Tongue (tissue), 2 donors: ENCODE measurements around the gene HS1BP3. TPM values are rescaled to one million over a fixed set of nuclear protein-coding genes. Genes with fewer than 3 reads are reported as not detected.

Source experiments
- DNase-seq: peaks from one replicate; pipeline ENCODE4 v3.0.0-alpha.2; 2015
- total RNA-seq: library from RNA; depleted of rRNA; stranded (reverse); fragments of >200 nt; gene quantifications from one replicate; pipeline ENCODE4 v1.2.3, GENCODE V29; 2014

The HS1BP3 gene
- total RNA-seq, 1 donor from 2014 or later = 13.7 TPM

DNA sequence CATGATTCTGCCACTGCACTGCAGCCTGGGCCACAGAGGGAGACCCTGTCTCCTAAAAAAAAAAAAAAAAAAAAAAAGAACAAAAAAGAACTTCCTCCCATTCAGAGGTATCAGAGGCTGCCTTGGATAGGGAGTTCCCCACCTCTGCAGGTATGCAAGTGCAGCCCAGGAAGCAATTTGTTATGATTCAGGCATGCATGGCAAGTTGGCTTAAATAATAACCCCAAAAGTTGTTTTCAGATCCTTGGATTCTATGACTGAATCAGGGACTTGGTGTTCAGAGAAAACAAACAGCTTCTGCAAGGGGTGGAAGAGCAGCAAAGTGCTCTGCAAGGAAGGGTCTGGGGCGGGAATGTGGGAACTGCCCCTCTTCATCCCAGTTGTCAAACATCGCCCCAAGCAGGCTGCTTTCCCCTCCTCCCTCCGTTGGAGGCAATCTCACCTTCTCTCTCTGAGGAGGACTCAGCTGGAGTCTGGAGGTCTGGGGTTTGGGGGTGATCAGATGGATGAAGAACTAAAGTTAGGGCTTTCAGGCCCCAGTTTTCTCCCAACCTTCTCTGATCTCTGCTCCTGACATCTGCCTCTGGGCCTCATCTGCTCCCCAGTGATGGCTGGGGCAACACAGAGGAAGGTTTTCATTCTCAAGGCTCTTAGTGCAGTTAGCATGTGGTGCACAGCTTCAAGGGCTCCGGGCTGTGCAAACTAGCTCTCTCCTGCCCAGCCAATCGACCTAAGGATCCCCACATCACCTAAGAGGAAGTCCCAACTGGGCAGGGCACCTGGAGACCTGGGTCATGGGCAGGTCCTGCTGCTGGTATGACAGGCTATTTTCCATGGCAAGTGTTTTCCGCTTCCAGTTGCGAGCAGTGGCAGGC, 12.5 kb upstream of the HS1BP3 start:
- no peak for DNase-seq

DNA sequence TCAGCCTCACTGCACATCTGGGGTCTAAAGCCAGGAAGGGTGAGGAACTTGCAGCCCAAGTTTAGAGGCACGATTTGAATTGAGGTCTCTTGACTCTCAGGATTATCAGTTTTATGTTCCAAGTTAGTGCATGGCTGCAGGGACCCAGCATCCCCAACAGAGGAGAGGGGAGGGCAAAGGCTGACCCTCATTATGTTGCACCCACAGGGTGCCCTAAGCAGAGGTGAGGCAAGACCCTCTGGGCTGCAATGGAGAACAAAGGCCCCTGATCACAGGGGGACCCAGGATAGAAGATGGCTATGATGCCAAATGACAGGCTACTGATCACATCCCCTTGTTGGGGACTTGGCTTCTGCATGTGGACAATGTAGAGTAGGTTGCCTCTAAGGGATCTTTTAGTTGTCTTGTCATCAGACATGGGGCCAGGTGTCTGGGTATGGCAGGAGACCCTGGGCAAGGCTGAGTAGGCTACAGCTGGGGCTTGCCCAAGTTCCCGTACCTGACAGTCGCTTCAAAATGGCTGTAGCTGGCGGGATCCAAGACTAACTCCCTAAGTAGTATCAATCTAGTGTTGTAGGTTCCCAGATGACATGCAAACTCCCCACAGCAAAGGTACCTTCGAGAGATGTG, 11.5 kb upstream of the HS1BP3 start:
- no peak for DNase-seq

DNA sequence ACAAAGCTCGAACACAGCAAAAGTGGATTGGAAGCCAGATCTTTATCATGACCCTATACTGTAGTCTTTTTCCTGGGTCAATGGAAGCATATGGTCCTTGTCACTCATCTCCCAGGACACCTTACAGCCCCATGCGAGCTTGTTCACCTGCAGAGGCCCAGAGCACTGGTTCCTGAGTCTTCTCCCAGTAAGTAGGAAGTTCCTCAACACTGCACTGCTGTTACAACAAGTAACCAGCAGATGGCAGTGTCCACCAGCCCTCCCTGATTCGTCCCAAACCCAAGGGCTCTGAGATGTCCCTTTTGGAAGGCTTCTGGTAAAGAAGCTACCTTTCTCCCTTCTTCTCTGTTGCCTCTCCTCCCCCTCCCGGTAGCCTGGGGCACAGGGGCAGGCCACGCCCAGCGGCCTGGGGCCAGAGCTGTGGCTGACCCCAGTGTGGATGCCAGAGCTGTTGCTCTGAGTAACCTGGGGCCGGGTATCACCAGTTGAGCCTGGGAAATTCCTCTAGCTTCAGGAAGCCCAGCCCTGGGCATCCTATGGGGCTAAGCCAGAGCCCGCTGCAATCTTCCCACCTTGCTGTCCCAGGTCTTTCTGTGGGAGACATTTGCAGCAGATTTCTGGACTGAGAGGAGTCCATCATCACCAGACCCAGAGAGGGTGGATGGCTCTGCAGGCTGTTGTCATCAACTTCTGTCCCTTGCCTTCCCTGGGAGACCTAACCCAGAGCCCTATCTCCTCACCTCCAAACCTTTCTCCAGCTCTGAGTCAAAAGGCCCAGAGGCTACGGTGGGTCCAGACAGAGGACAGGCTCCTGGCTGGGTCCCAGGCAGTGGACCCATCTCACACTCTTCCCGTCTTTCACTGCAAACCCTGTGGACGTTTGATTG, 10.8 kb upstream of the HS1BP3 start:
- DNase-seq = peak; percentile 88

DNA sequence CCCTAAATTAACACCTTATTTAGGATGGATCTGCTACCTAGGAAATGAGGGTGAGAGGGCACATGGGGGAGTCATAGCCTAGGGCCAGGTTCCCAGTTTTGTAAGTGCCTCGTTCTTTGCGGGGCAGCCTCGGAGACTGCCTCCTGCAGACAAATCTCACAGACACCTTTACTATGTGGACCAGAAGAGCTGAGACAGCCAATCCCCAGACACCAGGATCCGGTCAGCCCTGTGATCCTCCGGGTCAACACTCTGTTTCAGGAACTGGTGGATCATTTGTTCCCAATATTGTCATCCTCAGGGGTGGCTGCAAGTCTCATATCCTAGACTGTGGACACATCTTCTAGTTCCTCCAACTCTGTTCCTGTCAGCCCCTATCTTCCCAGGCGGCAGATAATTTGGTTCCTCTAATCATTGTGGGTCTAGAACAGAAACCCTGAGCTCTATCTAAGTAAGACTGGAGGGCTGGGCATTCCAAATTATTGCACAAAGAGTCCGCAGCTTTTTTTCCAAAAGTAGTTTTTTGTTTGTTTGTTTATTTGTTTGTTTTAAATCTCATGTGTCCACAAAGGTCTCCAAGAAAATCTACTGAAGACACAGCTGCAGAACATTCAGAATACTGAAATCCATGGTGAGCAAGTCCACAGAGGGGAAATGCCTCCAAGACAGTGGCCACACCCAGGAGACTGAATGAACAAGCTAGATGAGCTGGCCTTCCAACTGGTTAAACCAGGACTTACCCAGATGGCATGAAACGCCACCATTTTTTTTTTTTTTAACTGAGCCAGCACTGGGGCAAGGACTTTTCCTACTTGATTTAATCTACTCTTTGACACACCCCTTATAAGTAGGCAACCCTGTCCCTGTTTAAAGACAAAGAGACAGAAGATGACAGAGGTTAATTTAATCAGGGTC, 9.9 kb upstream of the HS1BP3 start:
- DNase-seq = no peak

DNA sequence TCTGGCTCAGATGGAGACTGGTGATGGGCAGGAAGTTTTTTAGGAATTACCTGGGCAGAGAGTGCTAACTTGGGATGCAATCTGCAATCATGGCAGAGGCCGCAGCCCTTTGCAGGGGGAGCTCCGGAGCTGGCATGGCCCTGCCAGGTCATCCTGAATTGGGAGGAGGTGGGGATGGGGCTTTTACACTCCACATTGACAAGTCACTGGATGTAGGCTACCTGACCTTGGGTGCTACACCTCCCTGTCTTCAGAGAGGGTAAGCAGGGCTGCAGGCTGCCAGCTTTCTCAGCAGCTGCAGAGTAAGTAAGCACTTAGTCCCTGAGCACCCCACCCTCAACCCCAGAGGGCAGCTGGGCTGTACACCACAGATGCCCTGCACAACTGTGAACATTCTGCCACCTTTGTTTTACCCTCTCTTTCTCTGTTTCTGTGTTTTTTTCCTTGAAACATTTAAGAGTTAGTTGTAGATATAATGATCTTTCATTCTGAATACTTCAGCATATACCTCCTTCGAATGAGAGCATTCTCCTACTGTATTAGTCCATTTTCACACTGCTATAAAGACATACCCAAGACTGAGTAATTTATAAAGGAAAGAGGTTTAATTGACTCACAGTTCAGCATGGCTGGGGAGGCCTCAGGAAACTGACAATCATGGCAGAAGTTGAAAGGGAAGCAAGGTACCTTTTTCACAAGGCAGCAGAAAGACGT, 6.8 kb upstream of the HS1BP3 start:
- DNase-seq = no peak

DNA sequence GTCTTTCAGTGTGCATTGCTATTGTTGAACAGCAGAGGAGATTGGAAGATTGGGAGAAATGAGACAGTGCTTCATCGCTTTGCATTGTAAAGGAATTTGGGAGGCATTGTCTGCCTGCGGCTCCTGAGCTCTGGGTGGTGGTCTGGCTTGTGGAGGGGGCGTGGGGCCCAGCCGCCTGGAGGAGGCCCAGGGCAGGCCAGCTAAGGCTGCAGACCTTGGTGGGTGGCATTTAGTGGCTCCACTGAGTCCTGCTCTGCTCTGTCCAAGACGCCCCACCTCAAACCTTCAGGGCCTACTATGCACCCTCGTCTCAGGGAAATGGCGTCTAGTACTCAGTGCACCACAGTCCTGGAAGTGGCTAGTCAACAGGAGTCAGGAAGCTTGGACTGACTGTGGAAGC, 5.7 kb upstream of the HS1BP3 start:
- no peak for DNase-seq

DNA sequence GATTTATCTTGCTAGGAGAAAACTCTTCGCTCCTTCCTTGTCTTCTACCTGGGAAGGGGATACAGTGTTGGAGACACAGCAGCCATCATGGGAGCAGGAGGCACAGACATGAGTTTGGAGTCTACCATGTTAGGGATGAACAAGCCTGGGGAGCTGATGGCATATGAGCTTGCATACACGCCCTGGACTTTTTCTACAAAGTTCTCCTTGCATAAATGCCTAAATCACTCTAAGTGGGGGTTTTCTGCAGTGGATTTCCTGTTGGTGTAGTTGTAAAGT, 3.6 kb upstream of the HS1BP3 start:
- DNase-seq = no peak

DNA sequence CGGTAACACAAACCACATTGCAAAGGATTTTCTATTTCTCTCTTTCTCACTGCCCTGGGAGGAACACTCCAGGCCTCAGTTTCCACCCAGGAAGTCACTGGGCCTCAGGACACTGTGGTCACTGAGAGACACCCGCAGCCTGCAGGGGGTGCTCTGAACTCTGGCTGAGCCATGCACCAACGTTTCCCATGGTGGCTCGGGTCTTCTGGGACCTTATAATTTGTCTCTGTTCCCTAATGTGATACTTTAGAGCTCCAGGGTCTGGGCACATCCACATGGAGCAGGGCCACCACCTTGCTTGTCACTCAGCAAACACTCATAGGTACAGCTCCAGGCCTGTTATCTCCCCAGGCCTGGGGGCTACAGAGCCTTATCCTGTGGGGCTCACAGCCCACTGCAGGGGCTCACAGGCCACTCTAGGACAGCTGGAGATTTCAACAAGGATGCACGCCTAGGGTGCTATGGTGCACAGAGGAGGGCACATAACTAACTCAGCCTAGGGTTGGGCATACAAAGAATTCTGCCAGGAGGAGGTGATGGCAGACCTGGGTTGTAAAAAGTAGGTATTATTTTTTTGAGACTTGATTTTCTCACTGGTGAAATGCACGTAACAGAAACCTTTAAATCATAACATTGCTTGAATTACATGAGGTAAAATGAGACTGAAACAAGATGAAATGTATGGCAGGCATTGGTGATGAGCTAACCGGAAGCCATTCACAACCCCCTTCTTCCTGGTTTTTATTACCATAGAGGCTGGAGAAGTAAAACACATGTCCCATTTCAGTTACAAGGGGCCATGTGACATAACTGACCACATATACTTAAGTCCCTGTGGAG, 3.0 kb upstream of the HS1BP3 start:
- no peak for DNase-seq

DNA sequence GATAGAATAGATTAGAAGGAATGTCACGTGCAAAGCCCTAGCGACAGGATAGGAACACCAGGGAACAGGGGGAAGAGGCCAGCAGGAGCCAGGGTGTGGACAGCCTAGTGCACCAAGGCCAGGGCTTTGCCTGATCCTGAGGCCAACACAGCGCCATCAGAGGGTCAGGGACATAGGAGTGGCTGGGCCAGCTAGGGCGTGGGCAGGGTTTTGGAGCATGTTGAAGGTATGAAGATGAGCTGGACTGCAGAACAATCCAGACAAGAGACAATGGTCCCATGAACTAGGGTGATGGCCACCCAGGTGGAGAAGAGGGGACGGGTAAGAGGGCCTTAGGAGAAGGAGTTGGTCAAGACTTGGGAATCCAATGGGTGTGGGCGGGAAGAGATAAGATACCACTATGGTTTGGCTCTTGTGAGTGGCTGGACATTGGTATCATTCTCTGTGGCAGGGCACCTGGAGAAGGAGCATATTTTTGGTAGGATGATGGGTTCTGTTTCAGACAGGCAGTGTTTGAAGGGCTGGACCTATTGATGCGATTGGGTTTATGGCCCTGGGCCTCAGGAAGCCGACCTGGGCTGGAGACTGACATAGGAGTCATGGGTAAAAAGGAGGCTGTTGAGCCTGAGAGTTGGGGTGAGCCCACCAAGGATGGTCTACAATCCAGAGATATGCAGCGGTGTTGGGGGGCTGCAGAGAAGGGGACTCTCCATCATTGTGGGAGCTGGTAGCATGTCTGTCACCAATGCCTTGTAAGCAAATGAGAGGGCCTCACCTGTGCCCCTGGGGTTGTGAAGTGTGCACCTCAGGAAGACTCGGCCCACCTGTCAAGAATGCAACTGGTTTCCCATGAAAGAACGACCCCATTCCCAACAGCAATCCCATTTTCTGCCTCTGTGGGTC, 2.0 kb upstream of the HS1BP3 start:
- DNase-seq = no peak

DNA sequence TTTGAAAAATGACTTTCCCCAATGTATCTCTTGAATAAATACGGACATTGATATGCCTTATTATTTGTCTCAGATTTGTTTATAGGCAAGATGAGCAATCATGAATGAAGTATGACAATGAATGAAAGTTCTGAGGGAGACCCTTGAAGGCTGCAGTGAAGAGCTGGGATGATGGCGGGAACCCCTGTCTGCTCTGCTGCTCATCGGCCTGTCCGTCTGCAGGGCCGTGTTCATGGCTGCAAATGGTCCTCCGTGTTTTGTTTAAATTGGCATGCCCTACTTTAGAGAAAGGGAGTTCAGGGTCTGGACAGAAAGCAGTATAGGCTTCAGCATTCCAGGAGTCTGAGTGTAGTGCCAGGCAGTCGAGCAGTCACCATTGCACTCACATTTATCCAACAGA, 1.2 kb upstream of the HS1BP3 start:
- no peak for DNase-seq

DNA sequence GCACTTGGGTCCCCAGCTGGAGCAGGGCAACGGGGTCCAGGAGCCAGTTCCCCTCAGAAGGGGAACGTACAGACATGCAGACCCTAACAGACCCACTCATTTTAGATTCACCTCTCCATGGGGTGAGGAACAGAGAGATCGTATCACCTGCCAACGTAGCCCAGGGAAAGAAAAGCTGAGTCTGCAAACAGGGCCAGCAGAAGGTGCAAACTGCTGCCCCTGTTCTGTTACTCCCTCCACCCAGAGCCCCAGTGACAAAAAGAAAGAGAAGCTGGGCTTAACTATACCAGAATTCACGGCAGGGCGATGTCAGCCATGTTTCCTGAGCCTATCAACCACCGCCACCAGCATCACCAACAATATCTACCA, 817 bp upstream of the HS1BP3 start:
- no peak for DNase-seq

DNA sequence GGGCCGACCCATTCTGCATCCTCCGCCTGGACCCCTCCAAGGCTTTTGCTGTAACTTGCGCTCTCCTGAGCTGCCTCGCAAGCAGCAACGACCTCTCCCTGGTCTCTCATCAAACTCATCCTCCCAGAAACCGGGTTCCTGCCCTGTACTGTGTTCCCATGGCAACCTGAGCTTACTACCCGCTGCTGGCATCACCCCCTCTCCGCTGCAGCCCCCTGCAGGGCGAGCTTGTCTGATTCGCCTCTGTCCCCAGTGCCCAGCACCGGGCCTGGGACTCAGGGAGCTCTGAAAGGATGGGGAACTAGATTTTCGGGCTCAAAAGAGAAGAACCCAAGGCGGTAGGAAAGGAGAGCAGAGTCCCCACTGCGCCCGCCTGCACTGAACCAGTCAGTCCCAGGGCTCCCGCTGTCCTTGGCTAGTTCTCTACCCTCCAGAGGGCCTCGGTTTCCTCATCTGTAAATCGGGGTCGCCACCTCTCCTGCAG, 463 bp downstream of the HS1BP3 start:
- DNase-seq = peak; percentile 50

DNA sequence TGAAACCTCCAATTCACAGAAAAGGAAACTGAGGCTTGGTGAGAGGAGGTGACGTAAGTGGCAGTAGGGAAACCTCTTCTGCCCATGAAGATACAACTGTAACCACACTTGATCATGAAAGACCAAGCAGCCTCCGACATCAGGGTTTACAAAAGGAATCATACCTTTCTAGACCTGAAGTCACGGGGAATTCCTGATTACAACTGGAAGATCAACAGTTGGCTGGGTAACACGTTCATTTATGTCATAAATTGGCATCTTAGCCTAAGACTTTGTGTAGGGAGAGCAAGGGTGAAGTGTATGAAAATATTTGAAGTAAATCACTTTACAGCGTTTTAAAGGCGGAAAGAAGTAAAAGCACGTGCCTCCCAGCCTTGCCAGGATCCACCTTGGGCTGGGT, 922 bp downstream of the HS1BP3 start:
- DNase-seq = no peak

DNA sequence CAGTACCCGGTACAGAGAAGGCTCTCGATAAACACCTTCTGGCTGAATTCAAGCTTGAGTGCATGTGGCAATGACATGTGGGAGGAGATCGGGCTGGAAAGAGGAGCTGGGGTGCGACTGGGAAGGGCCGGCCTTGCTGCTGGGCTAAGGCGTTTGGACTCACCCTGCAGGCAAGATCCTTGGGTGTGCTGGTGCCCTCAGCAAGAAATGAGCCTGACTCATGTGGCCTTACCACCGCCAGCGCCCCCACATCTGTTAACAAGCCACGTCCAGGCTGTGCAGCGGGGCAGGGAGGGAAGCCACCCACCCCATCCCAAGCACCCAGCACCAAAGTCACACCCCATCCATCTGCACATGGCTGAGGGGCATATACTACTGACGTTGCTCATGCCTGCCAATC, 1.3 kb downstream of the HS1BP3 start:
- DNase-seq = no peak

DNA sequence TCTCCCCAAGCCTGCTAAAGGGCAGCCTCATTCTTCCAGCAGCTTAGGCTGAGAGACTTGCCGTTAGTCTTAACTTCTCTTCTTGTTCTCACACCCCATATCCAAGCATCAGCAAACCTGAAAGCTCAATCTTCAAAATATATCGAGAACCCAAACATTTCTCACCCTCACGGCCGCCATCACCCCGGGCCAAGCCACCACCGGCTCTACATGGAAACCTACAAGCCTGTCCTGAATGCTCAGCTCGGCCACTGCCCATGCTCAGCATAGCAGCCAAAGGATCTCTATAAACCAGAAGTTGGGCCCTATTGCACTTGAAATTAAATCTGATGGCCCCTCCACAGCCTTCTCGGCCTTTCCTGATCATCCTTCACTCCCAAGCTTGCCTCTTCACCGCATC, 2.1 kb downstream of the HS1BP3 start:
- DNase-seq = no peak

DNA sequence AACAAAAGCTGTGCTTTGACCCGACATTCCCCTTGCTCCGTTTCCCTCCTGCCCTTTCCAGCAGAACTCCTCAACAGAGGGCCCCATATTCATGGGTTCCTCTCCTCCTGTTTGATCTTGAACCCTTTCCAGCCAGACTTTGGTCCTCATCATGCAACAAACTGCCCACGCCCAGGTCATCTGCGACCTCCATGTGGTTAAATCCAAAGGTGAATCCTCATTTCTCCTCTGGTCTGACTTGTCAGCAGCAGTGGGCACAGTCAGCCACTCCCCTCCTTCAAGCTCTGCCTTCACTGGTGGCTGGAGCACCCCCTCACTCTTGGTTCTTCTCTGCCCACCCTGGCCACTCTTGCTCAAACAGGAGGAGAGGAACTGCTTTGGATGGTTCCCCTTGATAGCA, 2.7 kb downstream of the HS1BP3 start:
- DNase-seq = no peak

DNA sequence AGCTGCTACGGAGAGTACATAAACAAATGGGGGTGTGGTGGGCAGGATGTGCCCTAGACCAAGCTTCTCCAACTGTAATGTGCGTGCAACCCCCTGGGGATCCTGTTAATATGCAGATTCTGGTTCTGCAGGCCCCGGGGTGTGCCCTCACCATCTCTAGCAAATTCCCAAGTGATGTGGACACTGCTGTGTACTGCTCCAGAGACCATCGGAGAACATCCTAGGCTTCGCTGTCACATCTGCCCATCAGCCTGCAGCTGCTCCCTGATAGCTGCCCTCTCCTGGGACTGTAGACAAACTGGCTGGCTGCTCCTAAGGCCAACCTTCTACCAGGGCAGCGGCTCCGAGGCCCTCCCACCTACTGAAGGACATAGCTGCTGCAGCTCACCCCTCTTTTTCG, 3.2 kb downstream of the HS1BP3 start:
- DNase-seq = no peak

DNA sequence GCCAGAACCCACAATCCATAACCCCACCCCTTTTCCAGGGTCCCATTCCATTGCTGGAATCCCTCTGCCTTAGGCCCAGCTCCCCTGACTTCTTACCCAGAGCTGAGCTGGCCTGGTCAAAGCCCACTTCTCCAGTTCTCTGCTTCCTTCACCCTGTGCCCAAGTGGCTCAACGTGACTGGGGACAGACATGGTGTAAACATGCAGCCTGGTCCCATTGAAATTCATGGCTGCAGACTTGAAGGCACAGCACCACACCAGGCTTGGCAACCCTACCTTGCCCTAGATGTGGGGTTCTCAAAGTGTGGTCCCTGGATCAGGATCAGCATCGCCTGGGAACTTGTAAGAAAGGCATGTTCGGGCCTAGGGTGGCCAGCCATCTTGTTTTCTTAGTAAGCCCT, 3.7 kb downstream of the HS1BP3 start:
- no peak for DNase-seq

DNA sequence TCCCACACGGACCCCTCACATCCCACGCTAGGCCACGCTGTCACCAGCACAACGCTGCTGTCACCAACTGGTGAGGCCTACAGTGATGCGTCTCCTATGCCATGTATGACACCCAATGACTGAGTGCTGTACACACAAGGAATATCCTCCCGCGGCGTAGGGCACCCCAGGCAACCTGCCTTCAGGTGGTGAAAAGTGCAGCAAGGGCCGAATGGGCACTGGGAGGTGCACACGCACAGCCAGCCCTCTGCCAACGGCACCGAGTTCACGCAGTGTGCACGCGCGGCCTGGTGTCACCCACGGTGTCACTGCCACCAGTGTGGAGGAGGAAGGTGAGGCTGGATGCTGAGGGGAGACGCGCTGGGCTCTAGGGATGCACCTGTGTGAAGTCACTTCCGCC, 4.5 kb downstream of the HS1BP3 start:
- no peak for DNase-seq
